ENCODE data around the gene ARHGAP6.

The ARHGAP6 gene

GRCh38 chrX:11424903-11425674 lies 240.6 kb downstream of the ARHGAP6 start:
- DNase-seq (ENCODE audit: low read depth in 3 of 3): no peak

- DNase-seq (ENCODE audit: low read depth in 3 of 3): no peak
Observed at GRCh38 chrX:11423949-11424348, 241.8 kb downstream of the ARHGAP6 start.

- DNase-seq (ENCODE audit: low read depth in 3 of 3): no peak
Observed at GRCh38 chrX:11423362-11423818, 242.3 kb downstream of the ARHGAP6 start.

- DNase-seq (ENCODE audit: low read depth in 3 of 3): no peak
Observed at GRCh38 chrX:11422525-11422857, 243.2 kb downstream of the ARHGAP6 start.

GRCh38 chrX:11421805-11422524 lies 243.8 kb downstream of the ARHGAP6 start:
- no peak for DNase-seq (ENCODE audit: low read depth in 3 of 3)

- DNase-seq (ENCODE audit: low read depth in 3 of 3): no peak
Observed at GRCh38 chrX:11420851-11421250, 244.9 kb downstream of the ARHGAP6 start.

GRCh38 chrX:11419102-11419501 lies 246.6 kb downstream of the ARHGAP6 start:
- DNase-seq (ENCODE audit: low read depth in 3 of 3): no peak

- DNase-seq (ENCODE audit: low read depth in 3 of 3): no peak
Observed at GRCh38 chrX:11416600-11416999, 249.1 kb downstream of the ARHGAP6 start.

GRCh38 chrX:11414091-11414490 lies 251.6 kb downstream of the ARHGAP6 start:
- no peak for DNase-seq (ENCODE audit: low read depth in 3 of 3)

GRCh38 chrX:11412715-11413623 lies 252.8 kb downstream of the ARHGAP6 start:
- no peak for DNase-seq (ENCODE audit: low read depth in 3 of 3)

GRCh38 chrX:11409957-11410356 lies 255.8 kb downstream of the ARHGAP6 start:
- DNase-seq (ENCODE audit: low read depth in 3 of 3): no peak

GRCh38 chrX:11408783-11409182 lies 256.9 kb downstream of the ARHGAP6 start:
- DNase-seq (ENCODE audit: low read depth in 3 of 3): no peak

GRCh38 chrX:11408109-11408405 lies 257.7 kb downstream of the ARHGAP6 start:
- no peak for DNase-seq (ENCODE audit: low read depth in 3 of 3)

GRCh38 chrX:11407331-11408108 lies 258.2 kb downstream of the ARHGAP6 start:
- DNase-seq (ENCODE audit: low read depth in 3 of 3): no peak

GRCh38 chrX:11406109-11406765 lies 259.5 kb downstream of the ARHGAP6 start:
- DNase-seq (ENCODE audit: low read depth in 3 of 3): no peak

- no peak for DNase-seq (ENCODE audit: low read depth in 3 of 3)
Observed at GRCh38 chrX:11403631-11404030, 262.1 kb downstream of the ARHGAP6 start.

GRCh38 chrX:11401966-11402365 lies 263.8 kb downstream of the ARHGAP6 start:
- no peak for DNase-seq (ENCODE audit: low read depth in 3 of 3)

- DNase-seq (ENCODE audit: low read depth in 3 of 3): no peak
Observed at GRCh38 chrX:11399489-11400094, 266.1 kb downstream of the ARHGAP6 start.

- DNase-seq (ENCODE audit: low read depth in 3 of 3): no peak
Observed at GRCh38 chrX:11398785-11399184, 266.9 kb downstream of the ARHGAP6 start.

- DNase-seq (ENCODE audit: low read depth in 3 of 3): no peak
Observed at GRCh38 chrX:11398139-11398538, 267.6 kb downstream of the ARHGAP6 start.

- no peak for DNase-seq (ENCODE audit: low read depth in 3 of 3)
Observed at GRCh38 chrX:11397680-11398079, 268.0 kb downstream of the ARHGAP6 start.
